ENCODE data around the gene WWOX.

WWOX gene

GRCh38 chr16:78469787-78470186 lies 370.3 kb downstream of the WWOX start:
- DNase-seq (ENCODE audit: low spot score): no peak

- DNase-seq (ENCODE audit: low spot score): no peak
Measured at GRCh38 chr16:78473031-78473699, 373.7 kb downstream of the WWOX start.

- no peak for DNase-seq (ENCODE audit: low spot score)
Measured at GRCh38 chr16:78474762-78475161, 375.3 kb downstream of the WWOX start.

GRCh38 chr16:78476615-78477014 lies 377.2 kb downstream of the WWOX start:
- no peak for DNase-seq (ENCODE audit: low spot score)

- DNase-seq (ENCODE audit: low spot score): no peak
Measured at GRCh38 chr16:78478267-78478861, 378.9 kb downstream of the WWOX start.

GRCh38 chr16:78479723-78480122 lies 380.3 kb downstream of the WWOX start:
- no peak for DNase-seq (ENCODE audit: low spot score)

GRCh38 chr16:78480588-78480987 lies 381.1 kb downstream of the WWOX start:
- no peak for DNase-seq (ENCODE audit: low spot score)

- no peak for DNase-seq (ENCODE audit: low spot score)
Measured at GRCh38 chr16:78483124-78483992, 383.9 kb downstream of the WWOX start.

GRCh38 chr16:78484509-78485058 lies 385.1 kb downstream of the WWOX start:
- DNase-seq (ENCODE audit: low spot score): no peak

GRCh38 chr16:78485188-78485916 lies 385.9 kb downstream of the WWOX start:
- DNase-seq (ENCODE audit: low spot score): no peak

- no peak for DNase-seq (ENCODE audit: low spot score)
Measured at GRCh38 chr16:78485917-78486257, 386.4 kb downstream of the WWOX start.

- DNase-seq (ENCODE audit: low spot score): no peak
Measured at GRCh38 chr16:78487471-78487870, 388.0 kb downstream of the WWOX start.

- no peak for DNase-seq (ENCODE audit: low spot score)
Measured at GRCh38 chr16:78489072-78489471, 389.6 kb downstream of the WWOX start.

- no peak for DNase-seq (ENCODE audit: low spot score)
Measured at GRCh38 chr16:78489631-78490030, 390.2 kb downstream of the WWOX start.

GRCh38 chr16:78490431-78490830 lies 391.0 kb downstream of the WWOX start:
- DNase-seq (ENCODE audit: low spot score): no peak

- no peak for DNase-seq (ENCODE audit: low spot score)
Measured at GRCh38 chr16:78490847-78491246, 391.4 kb downstream of the WWOX start.

- DNase-seq (ENCODE audit: low spot score): no peak
Measured at GRCh38 chr16:78493573-78493972, 394.1 kb downstream of the WWOX start.

- no peak for DNase-seq (ENCODE audit: low spot score)
Measured at GRCh38 chr16:78494105-78494504, 394.7 kb downstream of the WWOX start.

- DNase-seq (ENCODE audit: low spot score): no peak
Measured at GRCh38 chr16:78494674-78495073, 395.2 kb downstream of the WWOX start.

GRCh38 chr16:78496189-78496588 lies 396.7 kb downstream of the WWOX start:
- DNase-seq (ENCODE audit: low spot score): no peak

GRCh38 chr16:78499399-78499798 lies 399.9 kb downstream of the WWOX start:
- DNase-seq (ENCODE audit: low spot score): no peak

GRCh38 chr16:78500659-78501270 lies 401.3 kb downstream of the WWOX start:
- DNase-seq (ENCODE audit: low spot score): no peak

Measured in hematopoietic multipotent progenitor cell treated with erythropoietin and hydrocortisone succinate and interleukin-3 and kit ligand, for 15 days (in vitro differentiated cells).